IMR-90 (cell line): ENCODE results near the gene AHNAK2. TPM values are rescaled to one million over a fixed set of nuclear protein-coding genes. Genes with fewer than 3 reads are reported as not detected.

ENCODE experiments used
- ATAC-seq: fragments of 200-7000 bp; cut with Tn5 transposase; 2 replicates; pipeline ENCODE4 v1.9.1; 2020; ENCODE audit warnings: low read depth, mild to moderate bottlenecking, moderate library complexity
- BruUV-seq: library from RNA; stranded (reverse); fragments of 400-500 nt; replicated peaks from 2 replicates; lab custom pipeline; 2021; lab: Mats Ljungman, UMichigan
- CTCF ChIA-PET: fragments of 300-600 bp; formaldehyde crosslinking; extraction: SDS; loops from one replicate; lab custom pipeline; 2021; ENCODE audit warnings: antibody characterized with exemption; lab: Yijun Ruan, JAX
- POLR2A ChIA-PET: fragments of 300-600 bp; sonication (Branson Sonifier 250); formaldehyde crosslinking; loops from one replicate; lab custom pipeline; 2022; ENCODE audit warnings: antibody characterized with exemption; ENCODE audit not compliant: unreplicated experiment; lab: Charles Lee
- DNase-seq: peaks from one replicate; pipeline ENCODE4 v3.0.0; 2013
- H2AFZ ChIP-seq: replicated peaks from 2 replicates; pipeline ENCODE3; 2013; ENCODE audit warnings: low read length, mild to moderate bottlenecking; ENCODE audit not compliant: poor library complexity
- H2AK5ac ChIP-seq: 2 replicates; pipeline ENCODE4 v1.6.1; 2013; ENCODE audit warnings: low read depth, low read length, inconsistent platforms
- H2AK9ac ChIP-seq: replicated peaks from 2 replicates; pipeline ENCODE3; 2013; ENCODE audit warnings: mild to moderate bottlenecking, low read depth, low read length, moderate library complexity; ENCODE audit not compliant: poor library complexity
- H2BK120ac ChIP-seq: 2 replicates; pipeline ENCODE4 v1.6.1; 2013; ENCODE audit warnings: low read depth, low read length, inconsistent platforms
- H2BK15ac ChIP-seq: 3 replicates; pipeline ENCODE4 v1.6.1; 2013; ENCODE audit warnings: low read depth, low read length, inconsistent platforms
- H2BK20ac ChIP-seq: 2 replicates; pipeline ENCODE4 v1.6.1; 2013; ENCODE audit warnings: low read depth, mild to moderate bottlenecking, inconsistent platforms, low read length, moderate library complexity
- H2BK5ac ChIP-seq: 2 replicates; pipeline ENCODE4 v1.6.1; 2013; ENCODE audit warnings: mild to moderate bottlenecking, low read depth, low read length, inconsistent platforms; ENCODE audit not compliant: poor library complexity, severe bottlenecking
- H3K14ac ChIP-seq: replicated peaks from 2 replicates; pipeline ENCODE4 v1.6.1; 2013; ENCODE audit warnings: low read depth, low read length, inconsistent platforms
- H3K18ac ChIP-seq: 2 replicates; pipeline ENCODE4 v1.6.1; 2013; ENCODE audit warnings: low read depth, low read length, control low read depth
- H3K23ac ChIP-seq: 2 replicates; pipeline ENCODE4 v1.6.1; 2013; ENCODE audit warnings: low read depth, low read length, inconsistent platforms
- H3K27ac ChIP-seq: 2 replicates; pipeline ENCODE4 v1.5.1; 2013; ENCODE audit warnings: mild to moderate bottlenecking, control low read depth, low read length; ENCODE audit not compliant: insufficient read depth
- H3K27me3 ChIP-seq: 2 replicates; pipeline ENCODE4 v1.6.1; 2013; ENCODE audit warnings: low read length; ENCODE audit not compliant: control insufficient read depth, insufficient read depth
- H3K36me3 ChIP-seq: 2 replicates; pipeline ENCODE4 v1.6.1; 2013; ENCODE audit warnings: low read length, mixed read lengths; ENCODE audit not compliant: control insufficient read depth, insufficient read depth
- H3K4ac ChIP-seq: 2 replicates; pipeline ENCODE4 v1.6.1; 2013; ENCODE audit warnings: low read depth, low read length, inconsistent platforms
- H3K4me1 ChIP-seq: 2 replicates; pipeline ENCODE4 v1.6.1; 2013; ENCODE audit warnings: low read length, mixed read lengths; ENCODE audit not compliant: control insufficient read depth, insufficient read depth
- H3K4me2 ChIP-seq: 2 replicates; pipeline ENCODE4 v1.6.1; 2013; ENCODE audit warnings: low read depth, mild to moderate bottlenecking, control low read depth, low read length, moderate library complexity
- H3K4me3 ChIP-seq: 2 replicates; pipeline ENCODE4 v1.5.1; 2013; ENCODE audit warnings: low read depth, mild to moderate bottlenecking, control low read depth, low read length, moderate library complexity; ENCODE audit not compliant: insufficient read depth
- H3K56ac ChIP-seq: 2 replicates; pipeline ENCODE4 v1.6.1; 2013; ENCODE audit warnings: low read length, inconsistent platforms; ENCODE audit not compliant: insufficient read depth; ENCODE audit errors: extremely low read depth
- H3K79me1 ChIP-seq, 2 experiments: 2 replicates each; pipeline ENCODE4 v1.6.1; 2013; ENCODE audit warnings: low read length in 2 of 2, inconsistent platforms in 1 of 2, low read depth in 1 of 2
- H3K9ac ChIP-seq: 2 replicates; pipeline ENCODE4 v1.6.1; 2013; ENCODE audit warnings: low read depth, low read length, control low read depth
- H3K9me1 ChIP-seq: 2 replicates; pipeline ENCODE4 v1.6.1; 2013; ENCODE audit warnings: low read length, inconsistent platforms; ENCODE audit not compliant: insufficient read depth
- H3K9me3 ChIP-seq: 2 replicates; pipeline ENCODE4 v1.6.1; 2013; ENCODE audit warnings: low read length; ENCODE audit not compliant: control insufficient read depth, insufficient read depth
- H4K20me1 ChIP-seq: 2 replicates; pipeline ENCODE4 v1.6.1; 2013; ENCODE audit warnings: low read length, inconsistent platforms; ENCODE audit not compliant: insufficient read depth
- H4K5ac ChIP-seq: 2 replicates; pipeline ENCODE4 v1.6.1; 2013; ENCODE audit warnings: mild to moderate bottlenecking, low read depth, low read length, control low read depth
- H4K8ac ChIP-seq, 2 experiments: 2 replicates each; pipeline ENCODE4 v1.6.1; 2013; ENCODE audit warnings: low read depth in 2 of 2, low read length in 2 of 2, control low read depth in 1 of 2, inconsistent platforms in 1 of 2
- H4K91ac ChIP-seq: 2 replicates; pipeline ENCODE4 v1.6.1; 2013; ENCODE audit warnings: low read depth, low read length, inconsistent platforms; ENCODE audit not compliant: insufficient read depth
- BHLHE40 ChIP-seq: fragments of 150-350 bp; IDR thresholded peaks from 2 replicates; pipeline ENCODE4 v1.6.1; 2016; ENCODE audit warnings: mild to moderate bottlenecking, low read depth, low read length
- CEBPB ChIP-seq: IDR thresholded peaks from 2 replicates; pipeline ENCODE4 v1.6.1; 2012; ENCODE audit warnings: low read depth, low read length, improper control_type of control experiment
- CHD1 ChIP-seq: IDR thresholded peaks from 2 replicates; pipeline ENCODE4 v1.6.1; 2012; ENCODE audit warnings: low read depth, low read length, improper control_type of control experiment
- FOS ChIP-seq: fragments of 150-350 bp; IDR thresholded peaks from 2 replicates; pipeline ENCODE4 v1.6.1; 2016; ENCODE audit warnings: low read depth, low read length
- MAZ ChIP-seq: IDR thresholded peaks from 2 replicates; pipeline ENCODE4 v1.6.1; 2012; ENCODE audit warnings: low read depth, mild to moderate bottlenecking, low read length, improper control_type of control experiment, moderate library complexity, borderline replicate concordance
- MXI1 ChIP-seq: IDR thresholded peaks from 2 replicates; pipeline ENCODE4 v1.6.1; 2012; ENCODE audit warnings: low read depth, mild to moderate bottlenecking, low read length, moderate library complexity, borderline replicate concordance
- NFE2L2 ChIP-seq: fragments of 150-350 bp; IDR thresholded peaks from 2 replicates; pipeline ENCODE4 v1.6.1; 2016; ENCODE audit warnings: low read depth, mild to moderate bottlenecking, low read length
- POLR2A ChIP-seq: IDR thresholded peaks from 2 replicates; pipeline ENCODE4 v1.6.1; 2012; ENCODE audit warnings: mild to moderate bottlenecking, low read depth, low read length
- RAD21 ChIP-seq: IDR thresholded peaks from 2 replicates; pipeline ENCODE4 v1.6.1; 2012; ENCODE audit warnings: low read length, improper control_type of control experiment
- RCOR1 ChIP-seq: IDR thresholded peaks from 2 replicates; pipeline ENCODE4 v1.6.1; 2012; ENCODE audit warnings: mild to moderate bottlenecking, low read length, improper control_type of control experiment; ENCODE audit not compliant: insufficient replicate concordance
- SMC3 ChIP-seq: fragments of 150-350 bp; IDR thresholded peaks from 2 replicates; pipeline ENCODE4 v1.6.1; 2016; ENCODE audit warnings: low read depth, mild to moderate bottlenecking, antibody characterized with exemption, low read length, moderate library complexity
- WGBS, 2 experiments: methylation state at CpG; one replicate each; pipeline versions ENCODE4 v1.1.5 to v1.1.7; 2013; ENCODE audit warnings: missing lambda C conversion rate in 2 of 2; ENCODE audit not compliant: insufficient read length in 1 of 2; ENCODE audit errors: extremely low coverage in 2 of 2; 5-methylcytosine and 5-hydroxymethylcytosine counted together
- dilution Hi-C: fragments of 300-500 bp; cut with HindIII; formaldehyde crosslinking; loops from one replicate; pipeline ENCODE4 v1.14.3; 2018; ENCODE audit warnings: low sequenced_read_pairs; ENCODE audit not compliant: unreplicated experiment
- in situ Hi-C: fragments of 300-500 bp; cut with MboI; formaldehyde crosslinking; loops from 3 replicates; pipeline ENCODE4 v1.14.3; 2019; ENCODE audit warnings: low sequenced_read_pairs, inconsistent platforms, mixed read lengths
- intact Hi-C: fragments of 100-400 bp; cut with micrococcal nuclease; formaldehyde crosslinking; loops from 2 replicates; pipeline ENCODE4 v1.10.0; 2022
- polyA plus RNA-seq, 3 experiments: library from polyadenylated mRNA; depleted of rRNA; stranded (reverse); fragments of >200 nt; gene quantifications; 2 replicates each; pipeline ENCODE4 v1.2.3, GENCODE V29; 2012; ENCODE audit warnings: low replicate concordance in 1 of 3
- total RNA-seq: library from RNA; depleted of rRNA; stranded (reverse); fragments of >200 nt; gene quantifications from 2 replicates; pipeline ENCODE4 v1.2.3, GENCODE V29; 2012
- TF ChIP-seq, protein P1 (sequence below): fragments of 150-350 bp; IDR thresholded peaks from 2 replicates; pipeline ENCODE4 v1.6.1; 2016; ENCODE audit warnings: low read depth, mild to moderate bottlenecking, low read length, moderate library complexity, borderline replicate concordance
- TF ChIP-seq, protein P2 (sequence below): fragments of 150-350 bp; IDR thresholded peaks from 2 replicates; pipeline ENCODE4 v1.6.1; 2017; ENCODE audit warnings: mild to moderate bottlenecking, antibody characterized with exemption, low read length, low read depth
- TF ChIP-seq, protein P3 (sequence below): conservative IDR thresholded peaks from 2 replicates; pipeline ENCODE4 v1.5.1; 2012; ENCODE audit warnings: mild to moderate bottlenecking, low read depth, low read length, improper control_type of control experiment

The AHNAK2 gene
- total and polyA plus RNA-seq, 2 of the 4 experiments (the other 2 are of a cell fraction) = 2.6 to 7.9 TPM

DNA sequence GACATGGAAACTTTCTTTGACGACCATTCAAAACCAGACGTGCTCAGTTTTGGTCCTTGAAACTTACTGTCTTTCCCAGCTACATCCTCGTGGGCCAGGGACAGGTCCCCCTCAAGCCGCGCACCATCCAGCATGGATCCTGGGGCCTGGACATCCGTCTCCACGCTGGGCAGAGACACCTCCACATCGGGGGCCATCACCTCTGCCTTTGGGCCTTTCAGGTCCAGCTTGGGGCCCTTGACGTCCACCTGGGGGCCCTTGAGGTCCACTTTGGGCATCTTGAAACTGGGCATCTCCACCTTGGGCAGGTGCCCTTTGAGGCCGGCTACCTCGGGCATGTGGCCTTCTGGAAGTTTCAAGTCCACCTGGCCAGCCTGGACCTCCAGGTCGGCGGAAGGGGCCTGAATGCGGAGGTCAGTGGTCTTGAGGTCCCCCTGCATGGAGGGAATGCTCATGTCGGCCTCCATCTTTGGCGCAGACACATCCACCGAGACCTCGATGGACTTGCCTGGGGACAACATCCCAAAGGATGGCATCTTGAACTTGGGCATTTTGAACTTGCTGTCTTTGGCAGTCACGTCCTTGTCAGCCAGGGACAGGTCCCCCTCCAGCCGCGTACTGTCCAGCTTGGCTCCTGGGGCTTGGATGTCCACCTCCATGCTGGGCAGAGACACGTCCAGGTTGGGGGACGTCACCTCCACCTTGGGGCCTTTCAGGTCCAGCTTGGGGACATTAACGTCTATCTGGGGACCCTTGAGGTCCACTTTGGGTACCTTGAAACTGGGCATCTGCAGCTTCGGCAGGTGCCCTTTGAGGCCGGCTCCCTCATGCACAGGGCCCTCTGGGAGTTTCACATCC, 36.4 kb downstream of the AHNAK2 start:
- no peak overlapping the region for H2BK20ac ChIP-seq

More for the DNA sequence above, 36.4 kb downstream of the AHNAK2 start:
- no peaks in the 10 kb centered on the region for H3K79me1 ChIP-seq
- no peaks in the 10 kb centered on the region for H3K9me1 ChIP-seq
- TF ChIP-seq MAZ = no peak
- TF ChIP-seq CHD1 = no peak
- TF ChIP-seq NFE2L2 = no peak
- no peak for TF ChIP-seq SMC3
- TF ChIP-seq, protein P1, sequence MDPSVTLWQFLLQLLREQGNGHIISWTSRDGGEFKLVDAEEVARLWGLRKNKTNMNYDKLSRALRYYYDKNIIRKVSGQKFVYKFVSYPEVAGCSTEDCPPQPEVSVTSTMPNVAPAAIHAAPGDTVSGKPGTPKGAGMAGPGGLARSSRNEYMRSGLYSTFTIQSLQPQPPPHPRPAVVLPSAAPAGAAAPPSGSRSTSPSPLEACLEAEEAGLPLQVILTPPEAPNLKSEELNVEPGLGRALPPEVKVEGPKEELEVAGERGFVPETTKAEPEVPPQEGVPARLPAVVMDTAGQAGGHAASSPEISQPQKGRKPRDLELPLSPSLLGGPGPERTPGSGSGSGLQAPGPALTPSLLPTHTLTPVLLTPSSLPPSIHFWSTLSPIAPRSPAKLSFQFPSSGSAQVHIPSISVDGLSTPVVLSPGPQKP = no peak
- no peak for TF ChIP-seq MXI1
- no peak for TF ChIP-seq CEBPB
- TF ChIP-seq RCOR1 = no peak
- TF ChIP-seq POLR2A = no peak
- TF ChIP-seq RAD21 = no peak
- no peak for TF ChIP-seq BHLHE40
- TF ChIP-seq FOS = no peak
- TF ChIP-seq, protein P2, sequence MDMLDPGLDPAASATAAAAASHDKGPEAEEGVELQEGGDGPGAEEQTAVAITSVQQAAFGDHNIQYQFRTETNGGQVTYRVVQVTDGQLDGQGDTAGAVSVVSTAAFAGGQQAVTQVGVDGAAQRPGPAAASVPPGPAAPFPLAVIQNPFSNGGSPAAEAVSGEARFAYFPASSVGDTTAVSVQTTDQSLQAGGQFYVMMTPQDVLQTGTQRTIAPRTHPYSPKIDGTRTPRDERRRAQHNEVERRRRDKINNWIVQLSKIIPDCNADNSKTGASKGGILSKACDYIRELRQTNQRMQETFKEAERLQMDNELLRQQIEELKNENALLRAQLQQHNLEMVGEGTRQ = no peak
- TF ChIP-seq, protein P3, sequence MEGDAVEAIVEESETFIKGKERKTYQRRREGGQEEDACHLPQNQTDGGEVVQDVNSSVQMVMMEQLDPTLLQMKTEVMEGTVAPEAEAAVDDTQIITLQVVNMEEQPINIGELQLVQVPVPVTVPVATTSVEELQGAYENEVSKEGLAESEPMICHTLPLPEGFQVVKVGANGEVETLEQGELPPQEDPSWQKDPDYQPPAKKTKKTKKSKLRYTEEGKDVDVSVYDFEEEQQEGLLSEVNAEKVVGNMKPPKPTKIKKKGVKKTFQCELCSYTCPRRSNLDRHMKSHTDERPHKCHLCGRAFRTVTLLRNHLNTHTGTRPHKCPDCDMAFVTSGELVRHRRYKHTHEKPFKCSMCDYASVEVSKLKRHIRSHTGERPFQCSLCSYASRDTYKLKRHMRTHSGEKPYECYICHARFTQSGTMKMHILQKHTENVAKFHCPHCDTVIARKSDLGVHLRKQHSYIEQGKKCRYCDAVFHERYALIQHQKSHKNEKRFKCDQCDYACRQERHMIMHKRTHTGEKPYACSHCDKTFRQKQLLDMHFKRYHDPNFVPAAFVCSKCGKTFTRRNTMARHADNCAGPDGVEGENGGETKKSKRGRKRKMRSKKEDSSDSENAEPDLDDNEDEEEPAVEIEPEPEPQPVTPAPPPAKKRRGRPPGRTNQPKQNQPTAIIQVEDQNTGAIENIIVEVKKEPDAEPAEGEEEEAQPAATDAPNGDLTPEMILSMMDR = no peak
- ATAC-seq (no peak), DNase-seq (no peak)
- H3K36me3 ChIP-seq = no peaks in the 10 kb centered on the region
- no peak overlapping the region for H2BK120ac ChIP-seq
- H3K18ac ChIP-seq = no peak overlapping the region
- intact Hi-C loops = no loop called here
- H2BK15ac ChIP-seq = no peak overlapping the region
- H3K27me3 ChIP-seq = peaks cover 20% of the 10 kb centered on the region
- CTCF ChIA-PET = no interaction called here
- H3K4me1 ChIP-seq = no peaks in the 10 kb centered on the region
- no peaks in the 10 kb centered on the region for H3K9me3 ChIP-seq
- H3K4me2 ChIP-seq = no peak overlapping the region
- H2BK5ac ChIP-seq = no peak overlapping the region
- H4K91ac ChIP-seq = no peak overlapping the region
- no peak overlapping the region for H3K23ac ChIP-seq
- no TSS peak for BruUV-seq
- H4K8ac ChIP-seq = no peak overlapping the region
- no peak overlapping the region for H4K5ac ChIP-seq
- no peak overlapping the region for H2AK9ac ChIP-seq
- H2AFZ ChIP-seq = no peak overlapping the region
- H3K14ac ChIP-seq = no peak overlapping the region
- no peak overlapping the region for H3K4me3 ChIP-seq
- POLR2A ChIA-PET = no interaction called here
- no peak overlapping the region for H3K27ac ChIP-seq
- no peaks in the 10 kb centered on the region for H4K20me1 ChIP-seq
- H2AK5ac ChIP-seq = no peak overlapping the region
- no peak overlapping the region for H3K56ac ChIP-seq
- H3K4ac ChIP-seq = no peak overlapping the region
- 92% methylated on average over 16 of the region's 26 CpGs; no CpG with 5 or more reads in 1 of the 2 experiments for WGBS, 2 experiments
- in situ Hi-C loops = no loop called here
- H3K9ac ChIP-seq = no peak overlapping the region
- dilution Hi-C loops = no loop called here
